ENCODE data around the gene FHOD3.

- TF ChIP-seq POLR2AphosphoS5 (IDR thresholded peaks at IDR 0.05; ENCODE audit: low read depth, low read length) (no peak), SIN3A (IDR thresholded peaks at IDR 0.05; ENCODE audit: borderline replicate concordance, insufficient read depth, low read length) (no peak), TAF1 (IDR thresholded peaks at IDR 0.05; ENCODE audit: borderline replicate concordance, insufficient read depth, low read length) (no peak)
Observed at GRCh38 chr18:36576339-36576738, 278.8 kb downstream of the FHOD3 start.

Data from PFSK-1 (cell line).